Panc1 (cell line): ENCODE results near the gene SMIM22.

Experiments used
- CTCF ChIP-seq: fragments of 450-650 bp; IDR thresholded peaks from 2 replicates; pipeline ENCODE4 v1.5.1; 2017; ENCODE audit warnings: mild to moderate bottlenecking
- POLR2AphosphoS5 ChIP-seq: IDR thresholded peaks from 2 replicates; pipeline ENCODE4 v1.6.1; 2012; ENCODE audit warnings: mild to moderate bottlenecking, low read depth, low read length, moderate library complexity
- REST ChIP-seq, 2 experiments: IDR thresholded peaks; 2 replicates each; pipeline ENCODE4 v1.6.1; 2011 to 2012; ENCODE audit warnings: low read depth in 2 of 2, control low read depth in 1 of 2, low read length in 1 of 2, mild to moderate bottlenecking in 1 of 2, moderate library complexity in 1 of 2; ENCODE audit not compliant: insufficient read depth in 1 of 2

GRCh38 chr16:4811773-4812172 is 16.6 kb downstream of the SMIM22 start:
- TF ChIP-seq CTCF = no peak
- TF ChIP-seq POLR2AphosphoS5 = no peak
- TF ChIP-seq REST (IDR thresholded peaks at IDR 0.05; ENCODE audit: insufficient read depth in 1 of 2, low read depth in 2 of 2, low read length in 1 of 2) = no peak
